H9 (cell line): Measurements from ENCODE around the gene TDRD9. TPM values are rescaled to one million over a fixed set of nuclear protein-coding genes. Genes with fewer than 3 reads are reported as not detected.

Source experiments
- DNase-seq: peaks from one replicate; pipeline ENCODE4 v3.0.0-alpha.2; 2017
- H2AFZ ChIP-seq: one replicate; pipeline ENCODE4 v1.6.1; 2013; ENCODE audit warnings: mild to moderate bottlenecking, low read length, control low read depth, moderate library complexity
- H2AK5ac ChIP-seq: 2 replicates; pipeline ENCODE4 v1.6.1; 2013; ENCODE audit warnings: low read length, control low read depth, mixed read lengths; ENCODE audit not compliant: insufficient read length
- H2BK120ac ChIP-seq: one replicate; pipeline ENCODE4 v1.6.1; 2013; ENCODE audit warnings: low read depth, mild to moderate bottlenecking, low read length, control low read depth, inconsistent platforms; ENCODE audit not compliant: poor library complexity, severe bottlenecking
- H2BK12ac ChIP-seq: 2 replicates; pipeline ENCODE4 v1.6.1; 2013; ENCODE audit warnings: low read length, control low read depth, mixed read lengths, low read depth; ENCODE audit not compliant: insufficient read length
- H2BK15ac ChIP-seq: 2 replicates; pipeline ENCODE4 v1.6.1; 2013; ENCODE audit warnings: low read depth, low read length, control low read depth
- H2BK20ac ChIP-seq: one replicate; pipeline ENCODE4 v1.6.1; 2013; ENCODE audit warnings: low read depth, mild to moderate bottlenecking, low read length, control low read depth, inconsistent platforms; ENCODE audit not compliant: poor library complexity, severe bottlenecking
- H2BK5ac ChIP-seq: 2 replicates; pipeline ENCODE4 v1.6.1; 2013; ENCODE audit warnings: low read length, control low read depth, mixed read lengths; ENCODE audit not compliant: insufficient read length
- H3K14ac ChIP-seq: 2 replicates; pipeline ENCODE4 v1.6.1; 2013; ENCODE audit warnings: low read length, control low read depth; ENCODE audit not compliant: insufficient read depth
- H3K18ac ChIP-seq: 2 replicates; pipeline ENCODE4 v1.6.1; 2013; ENCODE audit warnings: low read depth, mild to moderate bottlenecking, mixed read lengths, low read length, control low read depth; ENCODE audit not compliant: insufficient read length
- H3K23ac ChIP-seq: 2 replicates; pipeline ENCODE4 v1.6.1; 2013; ENCODE audit warnings: low read length, control low read depth, mixed read lengths, low read depth; ENCODE audit not compliant: insufficient read length
- H3K23me2 ChIP-seq: 2 replicates; pipeline ENCODE4 v1.6.1; 2013; ENCODE audit warnings: low read depth, mild to moderate bottlenecking, mixed read lengths, low read length, control low read depth; ENCODE audit not compliant: insufficient read length, poor library complexity, severe bottlenecking
- H3K27ac ChIP-seq: 2 replicates; pipeline ENCODE4 v1.5.1; 2013; ENCODE audit warnings: low read length, control low read depth, mixed read lengths, low read depth; ENCODE audit not compliant: insufficient read length
- H3K27me3 ChIP-seq: 2 replicates; pipeline ENCODE4 v1.6.1; 2013; ENCODE audit warnings: low read length, control low read depth, inconsistent platforms; ENCODE audit not compliant: insufficient read depth
- H3K4ac ChIP-seq: 2 replicates; pipeline ENCODE4 v1.6.1; 2013; ENCODE audit warnings: low read depth, mild to moderate bottlenecking, control low read depth, inconsistent platforms, low read length, moderate library complexity
- H3K4me1 ChIP-seq: 2 replicates; pipeline ENCODE4 v1.6.1; 2013; ENCODE audit warnings: low read length, control low read depth, inconsistent platforms; ENCODE audit not compliant: insufficient read depth
- H3K4me2 ChIP-seq: 2 replicates; pipeline ENCODE4 v1.6.1; 2013; ENCODE audit warnings: low read length, control low read depth, mixed read lengths; ENCODE audit not compliant: insufficient read length, insufficient read depth
- H3K56ac ChIP-seq: 2 replicates; pipeline ENCODE4 v1.6.1; 2013; ENCODE audit warnings: low read depth, mild to moderate bottlenecking, mixed read lengths, low read length, control low read depth; ENCODE audit not compliant: insufficient read length
- H3K79me1 ChIP-seq: 2 replicates; pipeline ENCODE4 v1.6.1; 2013; ENCODE audit warnings: low read depth, mild to moderate bottlenecking, moderate library complexity, low read length, control low read depth, inconsistent platforms; ENCODE audit not compliant: insufficient read depth, poor library complexity, severe bottlenecking
- H3K79me2 ChIP-seq: 2 replicates; pipeline ENCODE4 v1.6.1; 2013; ENCODE audit warnings: low read length, control low read depth, inconsistent platforms; ENCODE audit not compliant: insufficient read depth
- H3K9ac ChIP-seq: 2 replicates; pipeline ENCODE4 v1.6.1; 2013; ENCODE audit warnings: low read length, control low read depth, mixed read lengths; ENCODE audit not compliant: insufficient read length; ENCODE audit errors: extremely low read depth
- H3K9me3 ChIP-seq: one replicate; pipeline ENCODE4 v1.6.1; 2013; ENCODE audit warnings: low read depth, low read length, inconsistent platforms; ENCODE audit not compliant: control insufficient read depth
- H3T11ph ChIP-seq: one replicate; pipeline ENCODE4 v1.6.1; 2013; ENCODE audit warnings: mild to moderate bottlenecking, low read length, control low read depth, inconsistent platforms
- H4K20me1 ChIP-seq: one replicate; pipeline ENCODE4 v1.6.1; 2013; ENCODE audit not compliant: control insufficient read depth, insufficient read length, insufficient read depth
- H4K5ac ChIP-seq: 2 replicates; pipeline ENCODE4 v1.6.1; 2013; ENCODE audit warnings: low read depth, mild to moderate bottlenecking, mixed read lengths, low read length, control low read depth; ENCODE audit not compliant: insufficient read length
- H4K8ac ChIP-seq: replicated peaks from 2 replicates; pipeline ENCODE4 v1.6.1; 2013; ENCODE audit warnings: low read length, control low read depth, mixed read lengths, low read depth; ENCODE audit not compliant: insufficient read length
- H4K91ac ChIP-seq: 2 replicates; pipeline ENCODE4 v1.6.1; 2013; ENCODE audit warnings: low read depth, mild to moderate bottlenecking, moderate library complexity, mixed read lengths, low read length, control low read depth; ENCODE audit not compliant: insufficient read length
- H3K27ac Mint-ChIP-seq, 3 experiments: 2 replicates in 2 of 3; 3 replicates in 1 of 3; pipeline ENCODE4 v1.8.0; 2020 to 2021; ENCODE audit warnings: mixed read lengths in 3 of 3, mild to moderate bottlenecking in 1 of 3, moderate library complexity in 1 of 3
- H3K27me3 Mint-ChIP-seq: 2 replicates; pipeline ENCODE4 v1.8.0; 2021; ENCODE audit warnings: low read depth, mild to moderate bottlenecking, moderate library complexity, mixed read lengths
- H3K36me3 Mint-ChIP-seq, 3 experiments: 2 replicates in 2 of 3; 3 replicates in 1 of 3; pipeline ENCODE4 v1.8.0; 2020 to 2021; ENCODE audit warnings: low read depth in 3 of 3, mixed read lengths in 3 of 3; ENCODE audit not compliant: insufficient read depth in 1 of 3
- H3K4me1 Mint-ChIP-seq, 2 experiments: 2 replicates each; pipeline ENCODE4 v1.8.0; 2020; ENCODE audit warnings: mixed read lengths in 2 of 2
- H3K4me3 Mint-ChIP-seq, 2 experiments: 2 replicates in 1 of 2; 3 replicates in 1 of 2; pipeline ENCODE4 v1.8.0; 2020 to 2021; ENCODE audit warnings: mild to moderate bottlenecking in 2 of 2, mixed read lengths in 2 of 2, moderate library complexity in 1 of 2
- H3K9me3 Mint-ChIP-seq, 2 experiments: 2 replicates in 1 of 2; 3 replicates in 1 of 2; pipeline ENCODE4 v1.8.0; 2020; ENCODE audit warnings: mild to moderate bottlenecking in 2 of 2, mixed read lengths in 2 of 2, moderate library complexity in 1 of 2
- CTCF ChIP-seq: fragments of 200-600 bp; sonication (generic); conservative IDR thresholded peaks from 3 replicates; pipeline ENCODE4 v1.8.0; 2021; ENCODE audit warnings: antibody characterized with exemption, mild to moderate bottlenecking
- WGBS: extraction: QIAGEN DNeasy Blood & Tissue Kit; methylation state at CpG from one replicate; pipeline ENCODE4 v1.1.7; 2013; ENCODE audit warnings: missing lambda C conversion rate, low lambda C conversion rate, mixed read lengths; ENCODE audit not compliant: insufficient read length; ENCODE audit errors: extremely low coverage; 5-methylcytosine and 5-hydroxymethylcytosine counted together
- total RNA-seq: library from RNA; stranded (reverse); gene quantifications from 2 replicates; pipeline ENCODE4 v1.2.1, GENCODE V29; 2021

Gene TDRD9
- total RNA-seq, 1 experiment from 2014 or later: not detected

DNA sequence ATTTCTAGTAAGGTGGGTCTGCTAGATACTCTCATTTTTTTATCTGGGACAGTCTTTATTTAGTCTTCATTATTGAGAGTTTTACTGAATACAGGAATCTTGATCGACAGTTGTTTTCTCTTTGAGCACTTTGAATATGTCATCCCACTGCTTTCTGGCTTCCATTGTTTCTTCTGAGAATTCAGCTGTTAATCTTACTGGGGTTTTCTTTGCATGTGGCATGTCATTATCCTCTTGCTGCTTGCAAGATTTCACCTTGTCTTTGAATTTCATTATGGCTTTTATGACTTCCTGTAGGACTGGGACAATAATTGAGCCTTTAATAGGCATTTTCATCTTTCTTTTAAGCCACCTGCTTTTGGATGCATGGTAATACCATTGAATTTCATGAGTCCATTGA lies 60.8 kb downstream of the TDRD9 start:
- TF ChIP-seq CTCF: no peak
- peaks cover 0 to 2% of the 10 kb centered on the region in 2 experiments; a peak in 1 of 4 replicates for H3K4me1 Mint-ChIP-seq
- no peak overlapping the region for H2AFZ ChIP-seq
- H3K23me2 ChIP-seq: no peaks in the 10 kb centered on the region
- H2BK20ac ChIP-seq: no peak overlapping the region
- H3K79me2 ChIP-seq: no peaks in the 10 kb centered on the region
- H3K27me3 Mint-ChIP-seq: no peaks in the 10 kb centered on the region; the same call in 1 of the 2 replicates
- no peak overlapping the region for H3K56ac ChIP-seq
- no peak overlapping the region for H4K5ac ChIP-seq
- H3K14ac ChIP-seq: no peak overlapping the region
- no CpG with 5 or more reads among the region's 1 CpG for WGBS
- no peak overlapping the region for H3K9ac ChIP-seq
- no peaks in the 10 kb centered on the region for H3K79me1 ChIP-seq
- H3K27ac ChIP-seq: no peak overlapping the region
- H3K18ac ChIP-seq: no peak overlapping the region
- no peak overlapping the region for H2BK15ac ChIP-seq
- H3T11ph ChIP-seq: no peak overlapping the region
- H3K36me3 Mint-ChIP-seq: peaks cover 6 to 10% (median 7%) of the 10 kb centered on the region in 3 experiments; a peak in 6 of 7 replicates
- no peak overlapping the region for H3K4ac ChIP-seq
- H4K20me1 ChIP-seq: no peaks in the 10 kb centered on the region
- no peak overlapping the region for H3K4me2 ChIP-seq
- no peaks in the 10 kb centered on the region for H3K4me1 ChIP-seq
- H3K9me3 Mint-ChIP-seq: peaks cover 46 to 48% of the 10 kb centered on the region in 2 experiments
- no peak overlapping the region for H4K91ac ChIP-seq
- H3K9me3 ChIP-seq: no peaks in the 10 kb centered on the region
- no peak overlapping the region for H4K8ac ChIP-seq
- H3K27ac Mint-ChIP-seq: no peak overlapping the region
- H3K27me3 ChIP-seq: no peaks in the 10 kb centered on the region
- H3K4me3 Mint-ChIP-seq: no peak overlapping the region
- H2AK5ac ChIP-seq: no peak overlapping the region
- H2BK12ac ChIP-seq: no peak overlapping the region
- H3K23ac ChIP-seq: no peak overlapping the region
- DNase-seq: no peak
- no peak overlapping the region for H2BK5ac ChIP-seq
- H2BK120ac ChIP-seq: no peak overlapping the region
